GM23338 (cell line): ENCODE measurements around the gene TMEM87B. TPM values are rescaled to one million over a fixed set of nuclear protein-coding genes. Genes with fewer than 3 reads are reported as not detected.

Experiments
- CREB1 ChIP-seq: fragments of 250-450 bp; sonication (Bioruptor Pico); IDR thresholded peaks from 2 replicates; pipeline ENCODE4 v1.5.0; 2020; ENCODE audit warnings: low read depth, mild to moderate bottlenecking, moderate library complexity
- EZH2 ChIP-seq: fragments of 200-600 bp; sonication (generic); IDR thresholded peaks from one replicate; pipeline ENCODE4 v1.8.0; 2017; ENCODE audit warnings: antibody characterized with exemption, mild to moderate bottlenecking, low read depth; ENCODE audit not compliant: unreplicated experiment
- EZH2phosphoT487 ChIP-seq: fragments of 200-600 bp; sonication (generic); IDR thresholded peaks from one replicate; pipeline ENCODE4 v1.8.1; 2018; ENCODE audit warnings: antibody characterized with exemption; ENCODE audit not compliant: unreplicated experiment
- JUNB ChIP-seq: IDR thresholded peaks from one replicate; pipeline ENCODE4 v1.6.1; 2016; ENCODE audit warnings: antibody characterized with exemption; ENCODE audit not compliant: unreplicated experiment
- polyA plus RNA-seq: library from polyadenylated mRNA; unstranded; fragments of >200 nt; fragmentation: Nextera tagmentation; extraction: Ambion mirVana; gene quantifications from 2 replicates; pipeline ENCODE4 v1.2.1, GENCODE V29; 2016
- total RNA-seq: library from RNA; depleted of rRNA; stranded (reverse); fragments of >200 nt; shearing (Covaris generic); gene quantifications from 2 replicates; pipeline ENCODE4 v1.2.3, GENCODE V29; 2014
- TF ChIP-seq, protein P1 (sequence below): fragments of 250-450 bp; sonication (Bioruptor Pico); IDR thresholded peaks from 2 replicates; pipeline ENCODE4 v1.5.0; 2020; ENCODE audit warnings: mild to moderate bottlenecking, moderate library complexity
- TF ChIP-seq, protein P2 (sequence below): IDR thresholded peaks from one replicate; pipeline ENCODE4 v1.6.1; 2018; ENCODE audit warnings: antibody characterized with exemption; ENCODE audit not compliant: unreplicated experiment

The TMEM87B gene
- total and polyA plus RNA-seq, 2 experiments from 2014 or later, result 7.0 to 15.4 TPM

DNA sequence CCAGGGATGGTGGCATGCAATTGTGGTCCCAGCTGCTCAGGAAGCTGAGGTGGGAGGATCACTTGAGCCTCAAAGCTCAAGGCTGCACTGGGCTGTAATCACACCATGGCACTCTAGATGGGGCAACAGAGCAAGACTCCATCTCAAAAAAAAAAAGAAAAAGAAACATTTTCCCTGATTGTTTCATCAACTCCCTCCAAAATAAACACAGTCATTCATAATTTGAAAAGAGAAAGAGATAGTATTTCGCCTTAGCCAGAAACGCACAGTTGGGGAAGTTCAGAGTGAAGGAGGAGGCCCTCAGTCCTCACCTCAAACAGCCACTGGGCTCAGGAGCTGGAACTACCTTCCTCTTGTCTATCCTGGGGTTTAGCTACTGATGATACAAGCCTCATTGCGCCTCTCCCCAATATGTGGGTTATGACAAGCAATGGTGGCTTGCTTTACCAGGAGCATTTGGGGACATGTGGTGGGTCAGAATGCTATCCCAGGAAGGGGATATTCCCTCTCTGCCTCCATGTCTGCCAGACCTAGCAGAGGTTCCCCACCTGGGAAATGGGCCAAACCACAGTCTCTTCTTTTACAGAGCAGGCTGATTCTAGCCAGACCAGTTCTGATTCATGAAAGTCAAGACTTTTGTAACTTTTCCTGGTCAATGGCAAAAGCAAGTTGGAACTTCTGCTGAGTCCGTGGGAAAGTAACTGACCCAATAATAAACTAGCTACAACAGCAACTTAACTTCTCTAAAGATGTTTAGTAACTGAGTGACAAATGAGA is 22.2 kb upstream of the TMEM87B start (continued):
- TF ChIP-seq, protein P1, sequence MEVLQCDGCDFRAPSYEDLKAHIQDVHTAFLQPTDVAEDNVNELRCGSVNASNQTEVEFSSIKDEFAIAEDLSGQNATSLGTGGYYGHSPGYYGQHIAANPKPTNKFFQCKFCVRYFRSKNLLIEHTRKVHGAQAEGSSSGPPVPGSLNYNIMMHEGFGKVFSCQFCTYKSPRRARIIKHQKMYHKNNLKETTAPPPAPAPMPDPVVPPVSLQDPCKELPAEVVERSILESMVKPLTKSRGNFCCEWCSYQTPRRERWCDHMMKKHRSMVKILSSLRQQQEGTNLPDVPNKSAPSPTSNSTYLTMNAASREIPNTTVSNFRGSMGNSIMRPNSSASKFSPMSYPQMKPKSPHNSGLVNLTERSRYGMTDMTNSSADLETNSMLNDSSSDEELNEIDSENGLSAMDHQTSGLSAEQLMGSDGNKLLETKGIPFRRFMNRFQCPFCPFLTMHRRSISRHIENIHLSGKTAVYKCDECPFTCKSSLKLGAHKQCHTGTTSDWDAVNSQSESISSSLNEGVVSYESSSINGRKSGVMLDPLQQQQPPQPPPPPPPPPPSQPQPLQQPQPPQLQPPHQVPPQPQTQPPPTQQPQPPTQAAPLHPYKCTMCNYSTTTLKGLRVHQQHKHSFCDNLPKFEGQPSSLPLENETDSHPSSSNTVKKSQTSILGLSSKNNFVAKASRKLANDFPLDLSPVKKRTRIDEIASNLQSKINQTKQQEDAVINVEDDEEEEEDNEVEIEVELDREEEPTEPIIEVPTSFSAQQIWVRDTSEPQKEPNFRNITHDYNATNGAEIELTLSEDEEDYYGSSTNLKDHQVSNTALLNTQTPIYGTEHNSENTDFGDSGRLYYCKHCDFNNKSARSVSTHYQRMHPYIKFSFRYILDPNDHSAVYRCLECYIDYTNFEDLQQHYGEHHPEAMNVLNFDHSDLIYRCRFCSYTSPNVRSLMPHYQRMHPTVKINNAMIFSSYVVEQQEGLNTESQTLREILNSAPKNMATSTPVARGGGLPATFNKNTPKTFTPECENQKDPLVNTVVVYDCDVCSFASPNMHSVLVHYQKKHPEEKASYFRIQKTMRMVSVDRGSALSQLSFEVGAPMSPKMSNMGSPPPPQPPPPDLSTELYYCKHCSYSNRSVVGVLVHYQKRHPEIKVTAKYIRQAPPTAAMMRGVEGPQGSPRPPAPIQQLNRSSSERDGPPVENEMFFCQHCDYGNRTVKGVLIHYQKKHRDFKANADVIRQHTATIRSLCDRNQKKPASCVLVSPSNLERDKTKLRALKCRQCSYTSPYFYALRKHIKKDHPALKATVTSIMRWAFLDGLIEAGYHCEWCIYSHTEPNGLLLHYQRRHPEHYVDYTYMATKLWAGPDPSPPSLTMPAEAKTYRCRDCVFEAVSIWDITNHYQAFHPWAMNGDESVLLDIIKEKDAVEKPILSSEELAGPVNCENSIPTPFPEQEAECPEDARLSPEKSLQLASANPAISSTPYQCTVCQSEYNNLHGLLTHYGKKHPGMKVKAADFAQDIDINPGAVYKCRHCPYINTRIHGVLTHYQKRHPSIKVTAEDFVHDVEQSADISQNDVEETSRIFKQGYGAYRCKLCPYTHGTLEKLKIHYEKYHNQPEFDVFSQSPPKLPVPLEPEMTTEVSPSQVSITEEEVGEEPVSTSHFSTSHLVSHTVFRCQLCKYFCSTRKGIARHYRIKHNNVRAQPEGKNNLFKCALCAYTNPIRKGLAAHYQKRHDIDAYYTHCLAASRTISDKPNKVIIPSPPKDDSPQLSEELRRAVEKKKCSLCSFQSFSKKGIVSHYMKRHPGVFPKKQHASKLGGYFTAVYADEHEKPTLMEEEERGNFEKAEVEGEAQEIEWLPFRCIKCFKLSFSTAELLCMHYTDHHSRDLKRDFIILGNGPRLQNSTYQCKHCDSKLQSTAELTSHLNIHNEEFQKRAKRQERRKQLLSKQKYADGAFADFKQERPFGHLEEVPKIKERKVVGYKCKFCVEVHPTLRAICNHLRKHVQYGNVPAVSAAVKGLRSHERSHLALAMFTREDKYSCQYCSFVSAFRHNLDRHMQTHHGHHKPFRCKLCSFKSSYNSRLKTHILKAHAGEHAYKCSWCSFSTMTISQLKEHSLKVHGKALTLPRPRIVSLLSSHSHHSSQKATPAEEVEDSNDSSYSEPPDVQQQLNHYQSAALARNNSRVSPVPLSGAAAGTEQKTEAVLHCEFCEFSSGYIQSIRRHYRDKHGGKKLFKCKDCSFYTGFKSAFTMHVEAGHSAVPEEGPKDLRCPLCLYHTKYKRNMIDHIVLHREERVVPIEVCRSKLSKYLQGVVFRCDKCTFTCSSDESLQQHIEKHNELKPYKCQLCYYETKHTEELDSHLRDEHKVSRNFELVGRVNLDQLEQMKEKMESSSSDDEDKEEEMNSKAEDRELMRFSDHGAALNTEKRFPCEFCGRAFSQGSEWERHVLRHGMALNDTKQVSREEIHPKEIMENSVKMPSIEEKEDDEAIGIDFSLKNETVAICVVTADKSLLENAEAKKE (CRISPR knock-in tag), result no peak
- TF ChIP-seq JUNB (no peak), CREB1 (no peak), EZH2 (no peak), EZH2phosphoT487 (no peak)
- TF ChIP-seq, protein P2, sequence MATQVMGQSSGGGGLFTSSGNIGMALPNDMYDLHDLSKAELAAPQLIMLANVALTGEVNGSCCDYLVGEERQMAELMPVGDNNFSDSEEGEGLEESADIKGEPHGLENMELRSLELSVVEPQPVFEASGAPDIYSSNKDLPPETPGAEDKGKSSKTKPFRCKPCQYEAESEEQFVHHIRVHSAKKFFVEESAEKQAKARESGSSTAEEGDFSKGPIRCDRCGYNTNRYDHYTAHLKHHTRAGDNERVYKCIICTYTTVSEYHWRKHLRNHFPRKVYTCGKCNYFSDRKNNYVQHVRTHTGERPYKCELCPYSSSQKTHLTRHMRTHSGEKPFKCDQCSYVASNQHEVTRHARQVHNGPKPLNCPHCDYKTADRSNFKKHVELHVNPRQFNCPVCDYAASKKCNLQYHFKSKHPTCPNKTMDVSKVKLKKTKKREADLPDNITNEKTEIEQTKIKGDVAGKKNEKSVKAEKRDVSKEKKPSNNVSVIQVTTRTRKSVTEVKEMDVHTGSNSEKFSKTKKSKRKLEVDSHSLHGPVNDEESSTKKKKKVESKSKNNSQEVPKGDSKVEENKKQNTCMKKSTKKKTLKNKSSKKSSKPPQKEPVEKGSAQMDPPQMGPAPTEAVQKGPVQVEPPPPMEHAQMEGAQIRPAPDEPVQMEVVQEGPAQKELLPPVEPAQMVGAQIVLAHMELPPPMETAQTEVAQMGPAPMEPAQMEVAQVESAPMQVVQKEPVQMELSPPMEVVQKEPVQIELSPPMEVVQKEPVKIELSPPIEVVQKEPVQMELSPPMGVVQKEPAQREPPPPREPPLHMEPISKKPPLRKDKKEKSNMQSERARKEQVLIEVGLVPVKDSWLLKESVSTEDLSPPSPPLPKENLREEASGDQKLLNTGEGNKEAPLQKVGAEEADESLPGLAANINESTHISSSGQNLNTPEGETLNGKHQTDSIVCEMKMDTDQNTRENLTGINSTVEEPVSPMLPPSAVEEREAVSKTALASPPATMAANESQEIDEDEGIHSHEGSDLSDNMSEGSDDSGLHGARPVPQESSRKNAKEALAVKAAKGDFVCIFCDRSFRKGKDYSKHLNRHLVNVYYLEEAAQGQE, result no peak
